SK-N-MC (cell line): ENCODE data around the gene UBE4B.

Source experiments
- DNase-seq: peaks from one replicate; pipeline ENCODE4 v3.0.0-alpha.2; 2011; ENCODE audit warnings: low read depth, low spot score
- H3K27ac ChIP-seq: fragments of 200-600 bp; sonication (generic); 2 replicates; pipeline ENCODE4 v1.5.1; 2016; ENCODE audit warnings: mixed run types
- H3K36me3 ChIP-seq: fragments of 200-600 bp; sonication (generic); 2 replicates; pipeline ENCODE4 v1.6.1; 2017; ENCODE audit warnings: antibody characterized with exemption, low read length, mixed read lengths; ENCODE audit not compliant: insufficient read depth
- H3K4me3 ChIP-seq: fragments of 200-600 bp; sonication (generic); 2 replicates; pipeline ENCODE4 v1.5.1; 2016
- H3K9ac ChIP-seq: fragments of 200-600 bp; sonication (generic); 2 replicates; pipeline ENCODE4 v1.8.0; 2017; ENCODE audit warnings: mixed run types, mixed read lengths; ENCODE audit not compliant: insufficient read length
- H3K9me3 ChIP-seq: fragments of 200-600 bp; sonication (generic); 2 replicates; pipeline ENCODE4 v1.6.1; 2017; ENCODE audit warnings: low read depth, mild to moderate bottlenecking, antibody characterized with exemption, low read length, moderate library complexity, mixed read lengths
- EZH2 ChIP-seq: fragments of 200-600 bp; sonication (generic); IDR thresholded peaks from one replicate; pipeline ENCODE4 v1.6.1; 2017; ENCODE audit warnings: antibody characterized with exemption
- FOXP2 ChIP-seq: optimal IDR thresholded peaks from 2 replicates; pipeline ENCODE3; 2011; ENCODE audit warnings: mild to moderate bottlenecking, moderate library complexity; ENCODE audit not compliant: insufficient read depth; ENCODE audit errors: extremely low read length, control extremely low read depth
- POLR2AphosphoS5 ChIP-seq: IDR thresholded peaks from 2 replicates; pipeline ENCODE4 v1.6.1; 2012; ENCODE audit warnings: mild to moderate bottlenecking, low read depth, low read length, borderline replicate concordance

Gene UBE4B

GRCh38 chr1:10208537-10208936 is 175.8 kb downstream of the UBE4B start:
- no peak overlapping the region for H3K9ac ChIP-seq
- DNase-seq, result no peak
- TF ChIP-seq EZH2 (no peak), POLR2AphosphoS5 (no peak), FOXP2 (no peak)
- H3K27ac ChIP-seq, result no peak overlapping the region
- H3K4me3 ChIP-seq, result no peak overlapping the region
- H3K36me3 ChIP-seq, result no peaks in the 10 kb centered on the region
- no peaks in the 10 kb centered on the region for H3K9me3 ChIP-seq

DNA sequence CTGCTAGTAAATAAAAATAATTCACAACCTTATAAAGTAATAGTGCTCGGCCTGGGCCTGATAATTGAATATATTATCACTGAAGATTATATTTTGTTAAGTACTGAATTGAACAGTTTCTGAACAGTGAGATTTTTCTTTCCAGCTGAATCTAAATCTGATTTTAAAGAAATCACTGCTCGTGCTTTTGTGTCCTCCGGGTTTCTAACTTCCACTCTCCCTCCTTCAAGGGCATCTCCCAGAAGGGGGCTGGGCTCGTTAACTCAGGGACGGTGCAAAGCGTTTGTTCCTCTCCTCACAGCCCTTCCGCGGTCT is 176.8 kb downstream of the UBE4B start:
- H3K9me3 ChIP-seq, result no peaks in the 10 kb centered on the region
- H3K27ac ChIP-seq, result peak overlapping the region; percentile 60; the same call in 1 of the 2 replicates
- H3K4me3 ChIP-seq, result peak overlapping the region; percentile 83
- peak overlapping the region; percentile 90 for H3K9ac ChIP-seq
- H3K36me3 ChIP-seq, result no peaks in the 10 kb centered on the region
- DNase-seq, result no peak
- TF ChIP-seq EZH2 (no peak), POLR2AphosphoS5 (no peak), FOXP2 (no peak)

DNA sequence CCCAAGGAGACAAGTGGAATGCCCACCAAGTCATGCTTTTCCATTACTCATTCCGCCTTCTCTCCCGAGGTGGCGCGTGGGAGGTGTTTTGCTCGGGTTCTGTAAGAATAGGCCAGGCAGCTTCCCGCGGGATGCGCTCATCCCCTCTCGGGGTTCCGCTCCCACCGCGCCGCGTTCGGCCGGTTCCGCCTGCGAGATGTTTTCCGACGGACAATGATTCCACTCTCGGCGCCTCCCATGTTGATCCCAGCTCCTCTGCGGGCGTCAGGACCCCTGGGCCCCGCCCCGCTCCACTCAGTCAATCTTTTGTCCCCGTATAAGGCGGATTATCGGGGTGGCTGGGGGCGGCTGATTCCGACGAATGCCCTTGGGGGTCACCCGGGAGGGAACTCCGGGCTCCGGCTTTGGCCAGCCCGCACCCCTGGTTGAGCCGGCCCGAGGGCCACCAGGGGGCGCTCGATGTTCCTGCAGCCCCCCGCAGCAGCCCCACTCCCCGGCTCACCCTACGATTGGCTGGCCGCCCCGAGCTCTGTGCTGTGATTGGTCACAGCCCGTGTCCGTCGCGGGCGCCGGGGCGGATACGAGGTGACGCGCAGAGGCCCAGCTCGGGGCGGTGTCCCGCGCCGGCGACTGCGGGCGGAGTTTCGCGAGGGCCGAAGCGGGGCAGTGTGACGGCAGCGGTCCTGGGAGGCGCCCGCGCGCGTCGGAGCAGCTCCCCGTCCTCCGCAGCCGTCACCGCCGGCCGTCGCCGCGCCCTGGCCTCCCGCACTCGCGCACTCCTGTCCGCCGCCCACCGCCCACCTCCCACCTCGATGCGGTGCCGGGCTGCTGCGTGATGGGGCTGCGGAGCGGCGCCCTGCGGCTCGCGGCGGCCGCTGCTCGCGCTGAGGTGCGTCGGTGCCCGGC is 177.4 kb downstream of the UBE4B start, which contains the start of gene KIF1B:
Gene KIF1B (plus strand): TSS at position 666 of the 906 bp plus-strand sequence. CDS start 21,759 bp downstream, outside the sequence.
- peak within 1 kb of the TSS; percentile 83 for H3K4me3 ChIP-seq
- H3K9me3 ChIP-seq, result no peaks in the 10 kb centered on the region
- H3K27ac ChIP-seq, result peak within 1 kb of the TSS; percentile 81
- H3K36me3 ChIP-seq, result no peaks in the 10 kb centered on the region
- peak within 1 kb of the TSS; percentile 90 for H3K9ac ChIP-seq
- peak; percentile 68 for TF ChIP-seq FOXP2
- TF ChIP-seq POLR2AphosphoS5, result peak; percentile 78
- TF ChIP-seq EZH2, result no peak
- peak; percentile 60 for DNase-seq

GRCh38 chr1:10210841-10211804 is 178.4 kb downstream of the UBE4B start:
- Histone ChIP-seq H3K4me3 (peak overlapping the region; percentile 83), H3K36me3 (no peaks in the 10 kb centered on the region), H3K27ac (peak overlapping the region; percentile 81; the same call in 1 of the 2 replicates), H3K9me3 (no peaks in the 10 kb centered on the region), H3K9ac (peak overlapping the region; percentile 81)
- TF ChIP-seq POLR2AphosphoS5 (peak; percentile 11; the same call in 1 of the 2 replicates), EZH2 (no peak), FOXP2 (no peak)
- no peak for DNase-seq

- peak overlapping the region; percentile 83 for H3K4me3 ChIP-seq
- peak overlapping the region; percentile 81; the same call in 1 of the 2 replicates for H3K27ac ChIP-seq
- peak overlapping the region; percentile 81 for H3K9ac ChIP-seq
- no peak for DNase-seq
- H3K9me3 ChIP-seq, result no peaks in the 10 kb centered on the region
- H3K36me3 ChIP-seq, result no peaks in the 10 kb centered on the region
- no peak for TF ChIP-seq EZH2
- no peak for TF ChIP-seq FOXP2
Measured at GRCh38 chr1:10211805-10212410, 179.2 kb downstream of the UBE4B start.

DNA sequence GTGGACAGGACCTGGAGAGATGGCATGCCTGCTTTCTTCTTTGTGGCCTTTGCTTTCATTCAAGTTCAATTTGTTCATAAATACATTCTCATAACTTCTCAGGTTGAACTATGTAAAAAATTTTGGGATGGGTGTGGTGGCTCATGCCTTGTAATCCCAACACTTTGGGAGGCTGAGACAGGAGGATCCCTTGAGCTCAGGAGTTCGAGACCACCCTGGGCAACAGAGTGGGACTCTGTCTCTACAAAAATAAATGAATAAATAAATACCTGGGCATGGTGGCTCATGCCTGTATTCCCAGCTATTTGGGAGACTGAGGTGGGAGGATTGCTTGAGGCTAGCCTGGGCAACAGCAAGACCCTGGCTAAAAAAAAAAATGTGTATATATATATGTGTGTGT is 179.7 kb downstream of the UBE4B start:
- DNase-seq, result no peak
- H3K27ac ChIP-seq, result no peak overlapping the region
- TF ChIP-seq POLR2AphosphoS5, result no peak
- TF ChIP-seq FOXP2, result no peak
- peak overlapping the region; percentile 83 for H3K4me3 ChIP-seq
- no peaks in the 10 kb centered on the region for H3K36me3 ChIP-seq
- H3K9ac ChIP-seq, result peak overlapping the region; percentile 81
- no peaks in the 10 kb centered on the region for H3K9me3 ChIP-seq

- DNase-seq, result no peak
- peak overlapping the region; percentile 69 for H3K27ac ChIP-seq
- TF ChIP-seq POLR2AphosphoS5 (no peak), FOXP2 (no peak), EZH2 (no peak)
- H3K36me3 ChIP-seq, result no peaks in the 10 kb centered on the region
- peak overlapping the region; percentile 41 for H3K9ac ChIP-seq
- peak overlapping the region; percentile 11; the same call in 1 of the 2 replicates for H3K4me3 ChIP-seq
- no peaks in the 10 kb centered on the region for H3K9me3 ChIP-seq
Measured at GRCh38 chr1:10213186-10213705, 180.5 kb downstream of the UBE4B start.
